Effector memory CD4-positive, alpha-beta T cell (primary cell): ENCODE results near the gene DNAJC5.

Experiments
- DNase-seq, 3 donors: peaks; one replicate each; pipeline ENCODE4 v3.0.0-alpha.2; 2020
- H3K27ac ChIP-seq: 2 replicates; pipeline ENCODE4 v1.7.0; 2013; ENCODE audit warnings: mild to moderate bottlenecking, low read length, moderate library complexity; ENCODE audit not compliant: insufficient read depth, poor library complexity, severe bottlenecking
- H3K27me3 ChIP-seq: replicated peaks from 2 replicates; pipeline ENCODE4 v1.7.0; 2013; ENCODE audit warnings: mild to moderate bottlenecking, low read length; ENCODE audit not compliant: insufficient read depth, control insufficient read depth, poor library complexity, severe bottlenecking
- H3K36me3 ChIP-seq: 2 replicates; pipeline ENCODE4 v1.7.0; 2013; ENCODE audit warnings: mild to moderate bottlenecking, low read length, moderate library complexity; ENCODE audit not compliant: control insufficient read depth, insufficient read depth
- H3K4me1 ChIP-seq: 2 replicates; pipeline ENCODE4 v1.7.0; 2013; ENCODE audit warnings: low read length, mild to moderate bottlenecking; ENCODE audit not compliant: control insufficient read depth, insufficient read depth, poor library complexity, severe bottlenecking
- H3K4me3 ChIP-seq: 2 replicates; pipeline ENCODE4 v1.7.0; 2013; ENCODE audit warnings: low read length, low read depth, mild to moderate bottlenecking; ENCODE audit not compliant: insufficient read depth, poor library complexity, severe bottlenecking
- H3K9me3 ChIP-seq: 2 replicates; pipeline ENCODE4 v1.7.0; 2013; ENCODE audit warnings: mild to moderate bottlenecking, low read length, moderate library complexity; ENCODE audit not compliant: control insufficient read depth

DNAJC5 gene

DNA sequence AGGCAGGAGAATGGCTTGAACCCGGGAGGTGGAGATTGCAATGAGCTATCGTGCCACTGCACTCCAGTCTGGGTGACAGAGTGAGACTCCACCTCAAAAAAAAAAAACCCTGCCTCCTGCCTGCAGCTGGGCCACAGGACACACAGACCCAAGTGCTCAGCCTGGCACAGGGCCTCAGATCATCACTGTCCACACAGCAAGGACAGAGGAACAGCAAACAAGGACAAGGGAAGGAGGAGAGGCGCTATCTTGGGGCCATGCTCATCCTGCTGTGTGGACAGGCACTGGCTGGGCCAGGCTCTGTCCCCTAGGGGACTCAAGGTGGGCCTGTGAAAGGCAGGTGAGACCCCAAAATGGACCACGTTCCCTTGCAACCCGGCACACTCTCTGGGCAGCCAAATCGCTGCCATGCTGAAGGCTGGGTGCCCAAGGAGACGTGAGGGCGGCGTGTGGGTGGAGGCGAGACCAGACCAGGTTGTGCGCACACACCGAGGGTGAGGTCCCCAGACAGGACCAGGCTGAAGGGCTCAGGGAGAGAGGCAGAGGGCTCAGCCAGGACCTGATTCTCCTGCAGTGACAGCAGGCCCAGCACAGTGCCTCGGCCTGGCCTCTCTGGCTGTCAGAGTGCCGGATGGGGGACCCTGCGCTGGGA, 52.2 kb downstream of the DNAJC5 start:
- no peak overlapping the region for H3K27ac ChIP-seq
- DNase-seq, result no peak
- no peaks in the 10 kb centered on the region for H3K9me3 ChIP-seq
- H3K4me1 ChIP-seq, result peaks cover 51% of the 10 kb centered on the region
- no peaks in the 10 kb centered on the region for H3K27me3 ChIP-seq
- no peak overlapping the region for H3K4me3 ChIP-seq
- H3K36me3 ChIP-seq, result peaks cover 27% of the 10 kb centered on the region

DNA sequence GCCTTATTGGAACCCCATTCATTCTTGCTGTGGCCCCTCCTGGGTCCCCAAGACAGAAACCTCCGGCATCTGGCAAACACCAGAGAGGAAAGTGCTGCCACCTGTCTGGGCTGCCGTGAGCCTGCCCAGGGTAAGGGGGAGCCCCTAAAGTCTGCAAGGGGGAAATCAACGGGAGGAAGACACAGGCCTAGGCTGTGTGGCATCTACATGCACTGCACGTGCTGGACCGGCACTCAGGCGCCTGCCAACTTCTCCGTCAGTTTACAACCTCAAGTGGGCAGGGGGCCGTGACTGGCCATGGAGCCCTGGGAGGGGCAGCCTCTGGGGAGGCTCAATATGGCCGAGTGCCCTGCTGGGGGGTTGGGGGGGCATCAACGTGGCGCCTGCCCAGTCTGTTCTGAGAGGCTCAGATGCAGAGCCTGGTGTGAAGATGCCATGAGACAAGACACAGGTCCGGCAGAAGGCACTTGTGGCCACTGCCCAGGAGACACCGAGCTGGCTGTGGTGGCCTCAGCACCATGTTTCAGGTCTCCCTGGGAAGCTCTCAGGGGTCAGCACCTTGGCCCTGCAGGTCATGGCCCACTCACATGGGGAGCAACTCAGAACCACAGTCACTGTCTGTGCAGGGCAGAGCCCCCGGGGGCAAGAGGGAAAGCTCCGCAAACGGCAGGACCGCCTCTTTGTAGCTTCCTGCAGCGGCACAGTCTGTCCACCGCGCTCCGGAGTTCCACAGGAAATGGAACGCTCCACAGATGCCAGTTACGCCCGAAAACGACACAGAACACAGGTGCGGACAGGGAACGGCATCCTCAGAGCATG, 52.9 kb downstream of the DNAJC5 start:
- H3K4me1 ChIP-seq, result peaks cover 48% of the 10 kb centered on the region
- H3K27me3 ChIP-seq, result no peaks in the 10 kb centered on the region
- no peaks in the 10 kb centered on the region for H3K9me3 ChIP-seq
- H3K27ac ChIP-seq, result peak overlapping the region; percentile 75
- H3K4me3 ChIP-seq, result peak overlapping the region; percentile 53
- H3K36me3 ChIP-seq, result peaks cover 27% of the 10 kb centered on the region
- DNase-seq, result no peak

DNA sequence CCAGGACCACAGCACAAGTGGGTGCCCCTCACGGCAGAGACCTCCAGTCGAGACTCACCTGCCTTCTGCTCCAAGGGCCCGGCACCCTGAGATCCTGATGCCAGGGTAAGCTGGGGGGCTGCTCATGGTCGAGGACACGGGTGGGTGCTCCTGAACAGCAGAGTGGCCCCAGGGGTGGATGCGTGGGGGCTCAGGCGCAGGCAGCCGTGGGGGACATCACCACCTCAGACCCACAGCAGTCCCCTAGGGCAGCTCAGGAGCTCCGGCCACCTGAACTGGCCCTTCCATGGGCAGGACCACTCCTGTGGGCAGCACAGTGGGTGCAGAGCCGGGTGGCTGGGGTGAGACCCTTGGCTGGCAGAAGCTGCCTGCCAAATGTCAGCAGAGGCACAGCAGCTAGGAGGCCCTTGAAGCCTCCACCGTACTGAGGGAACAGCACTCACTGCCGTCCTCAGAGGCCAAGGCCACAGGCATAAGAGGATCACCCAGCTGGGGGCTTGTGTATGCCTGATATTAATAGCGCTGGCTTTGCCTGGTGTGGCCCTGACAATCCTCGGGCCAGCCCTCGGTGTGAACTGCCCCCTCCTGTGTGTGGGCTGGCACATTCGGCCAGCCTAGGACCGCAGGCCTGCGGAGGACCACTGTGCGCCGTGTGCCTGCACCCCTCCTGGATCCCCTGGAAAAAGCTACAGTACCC, 55.9 kb downstream of the DNAJC5 start:
- H3K4me1 ChIP-seq, result peaks cover 65% of the 10 kb centered on the region
- H3K36me3 ChIP-seq, result peaks cover 3% of the 10 kb centered on the region
- no peak overlapping the region for H3K4me3 ChIP-seq
- peak overlapping the region; percentile 36 for H3K27ac ChIP-seq
- H3K27me3 ChIP-seq, result no peaks in the 10 kb centered on the region
- no peaks in the 10 kb centered on the region for H3K9me3 ChIP-seq
- no peak for DNase-seq

DNA sequence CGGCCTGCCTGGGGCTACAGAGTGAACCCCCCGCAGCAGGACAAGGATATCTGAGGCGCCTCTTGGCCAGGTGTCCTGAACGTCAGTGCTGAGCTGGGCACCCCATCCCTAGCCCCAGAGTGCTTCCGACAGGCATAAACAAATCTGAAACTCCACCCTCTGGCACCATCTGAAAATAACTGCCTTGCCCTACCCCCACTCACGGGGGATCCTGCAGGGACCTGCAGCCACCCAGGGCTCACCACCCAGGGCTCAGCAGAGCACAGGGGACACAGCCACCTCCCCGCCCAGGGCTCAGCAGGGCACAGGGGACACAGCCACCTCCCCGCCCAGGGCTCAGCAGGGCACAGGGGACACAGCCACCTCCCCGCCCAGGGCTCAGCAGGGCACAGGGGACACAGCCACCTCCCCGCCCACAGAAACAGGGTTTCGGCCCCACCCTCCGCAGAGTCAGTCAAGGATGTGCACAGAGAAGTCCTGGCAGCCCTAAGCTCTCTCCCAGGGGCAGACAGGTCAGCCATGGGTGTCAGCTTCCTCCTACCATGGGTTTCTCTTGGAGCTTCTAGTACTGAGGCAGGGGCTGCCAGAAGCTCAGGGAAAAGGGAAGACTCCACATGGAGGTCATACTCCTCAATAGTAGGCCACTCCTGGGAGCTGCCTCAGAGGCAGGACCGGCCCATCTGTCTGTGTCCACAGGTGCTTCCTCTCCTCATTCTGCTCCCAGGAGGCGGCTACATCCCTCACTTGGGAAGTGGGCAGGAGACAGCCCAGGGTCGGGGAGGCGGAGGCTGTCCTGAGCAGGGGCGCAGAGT, 56.7 kb downstream of the DNAJC5 start:
- no peak for DNase-seq
- Histone ChIP-seq H3K27ac (peak overlapping the region; percentile 36), H3K9me3 (no peaks in the 10 kb centered on the region), H3K4me1 (peaks cover 65% of the 10 kb centered on the region), H3K27me3 (no peaks in the 10 kb centered on the region), H3K4me3 (no peak overlapping the region), H3K36me3 (no peaks in the 10 kb centered on the region)

DNA sequence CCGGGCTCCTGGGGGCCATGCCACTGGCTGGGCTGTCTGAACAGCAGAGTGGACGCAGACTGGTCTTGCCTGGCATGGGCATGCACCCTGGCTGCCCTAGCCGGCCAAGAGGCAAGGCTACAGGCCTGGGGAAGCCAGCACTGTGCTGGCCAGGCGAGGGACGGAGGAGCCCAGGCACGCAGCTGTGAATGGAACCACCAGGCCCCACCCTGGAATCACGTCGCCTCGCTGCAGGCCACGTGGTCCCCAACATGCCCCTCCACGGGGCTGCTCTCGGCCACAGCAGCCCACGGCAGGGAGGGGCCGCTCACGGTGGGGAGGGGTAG, 57.2 kb downstream of the DNAJC5 start:
- Histone ChIP-seq H3K9me3 (no peaks in the 10 kb centered on the region), H3K4me1 (peaks cover 65% of the 10 kb centered on the region)

DNA sequence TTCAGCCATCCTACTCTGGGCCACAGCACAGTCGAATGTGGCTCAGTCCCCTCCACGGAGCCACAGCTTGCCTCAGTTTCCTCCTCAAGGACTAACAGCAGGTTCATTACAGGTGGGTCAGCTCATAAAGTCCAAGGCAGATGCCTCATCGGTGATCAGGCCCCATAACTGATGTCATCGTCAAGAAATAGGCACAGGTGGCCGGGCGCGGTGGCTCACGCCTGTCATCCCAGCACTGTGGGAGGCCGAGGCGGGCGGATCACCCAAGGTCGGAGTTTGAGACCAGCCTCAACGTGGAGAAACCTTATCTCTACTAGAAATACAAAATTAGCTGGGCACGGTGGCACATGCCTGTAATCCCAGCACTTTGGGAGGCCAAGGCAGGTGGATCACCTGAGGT, 57.8 kb downstream of the DNAJC5 start:
- H3K4me3 ChIP-seq, result no peak overlapping the region
- no peaks in the 10 kb centered on the region for H3K36me3 ChIP-seq
- no peak overlapping the region for H3K27ac ChIP-seq
- no peak for DNase-seq
- peaks cover 65% of the 10 kb centered on the region for H3K4me1 ChIP-seq
- no peaks in the 10 kb centered on the region for H3K9me3 ChIP-seq
- no peaks in the 10 kb centered on the region for H3K27me3 ChIP-seq

More for the DNA sequence above, 57.2 kb downstream of the DNAJC5 start:
- no peak overlapping the region for H3K4me3 ChIP-seq
- H3K27me3 ChIP-seq, result no peaks in the 10 kb centered on the region
- H3K27ac ChIP-seq, result no peak overlapping the region
- DNase-seq, result no peak
- H3K36me3 ChIP-seq, result no peaks in the 10 kb centered on the region

DNA sequence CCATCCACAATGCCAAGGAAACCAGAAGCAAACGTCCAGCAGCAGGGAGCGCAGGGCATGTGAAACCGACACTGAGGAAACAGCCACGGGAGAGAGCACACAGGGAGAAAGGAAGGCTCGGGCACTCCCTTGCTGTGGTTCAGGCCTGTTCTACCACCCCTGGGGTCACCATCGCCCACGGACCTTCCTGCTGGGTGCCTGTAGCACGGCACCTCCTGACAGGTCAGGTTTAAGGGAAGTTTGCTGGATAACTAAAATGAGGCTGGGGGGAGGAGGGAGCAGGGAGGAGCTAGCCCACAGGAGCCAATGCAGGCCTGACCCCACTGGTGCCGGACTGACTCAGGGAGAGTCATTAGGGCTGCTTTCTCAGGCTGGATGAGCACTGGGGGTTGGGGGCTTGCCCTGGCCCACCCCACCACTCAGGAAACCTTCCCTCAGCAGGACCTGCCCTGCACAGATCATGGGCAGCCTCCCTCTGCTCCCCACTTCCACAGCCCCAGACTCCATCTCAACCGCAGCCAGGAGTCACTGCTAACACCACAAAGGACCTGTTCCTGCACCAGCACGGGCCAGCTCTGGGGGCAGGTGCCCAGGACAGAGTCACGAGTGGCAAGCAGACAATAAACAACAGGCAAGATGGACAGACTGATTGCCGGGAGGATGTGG, 59.0 kb downstream of the DNAJC5 start:
- Histone ChIP-seq H3K4me3 (no peak overlapping the region), H3K4me1 (peaks cover 59% of the 10 kb centered on the region), H3K36me3 (no peaks in the 10 kb centered on the region), H3K27ac (no peak overlapping the region), H3K9me3 (no peaks in the 10 kb centered on the region), H3K27me3 (no peaks in the 10 kb centered on the region)
- DNase-seq, result no peak

DNA sequence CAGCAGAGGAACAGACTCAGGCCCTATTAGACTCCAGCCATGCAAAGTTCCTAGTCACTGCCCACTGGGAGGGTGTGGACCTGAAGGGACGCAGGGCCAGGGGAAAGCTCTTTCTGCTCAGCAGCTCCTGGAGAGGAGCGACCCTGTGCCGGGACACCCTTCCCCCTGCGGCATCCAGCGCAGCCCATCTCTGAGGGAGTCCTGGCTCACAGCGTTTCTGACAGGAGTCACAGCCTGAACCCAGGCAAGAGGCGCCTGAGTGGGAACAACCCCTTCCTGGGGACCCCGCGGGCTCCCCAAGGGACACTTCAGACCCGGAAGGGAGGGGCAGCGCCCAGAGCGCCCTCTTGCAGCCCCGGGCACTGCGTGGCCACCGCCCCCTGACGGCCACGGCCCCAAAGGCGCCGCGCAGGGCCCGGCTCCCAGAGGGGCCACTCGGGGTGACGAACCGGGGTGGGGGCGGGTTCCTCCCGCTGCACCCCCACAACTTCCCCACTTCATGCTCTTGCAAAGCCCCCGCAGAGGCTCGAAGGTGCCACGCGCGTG, 60.4 kb downstream of the DNAJC5 start:
- no peaks in the 10 kb centered on the region for H3K27me3 ChIP-seq
- peaks cover 50% of the 10 kb centered on the region for H3K4me1 ChIP-seq
- DNase-seq, result peak in 2 of 3 donors; percentile 29
- H3K4me3 ChIP-seq, result peak overlapping the region; percentile 83
- H3K27ac ChIP-seq, result peak overlapping the region; percentile 79
- H3K36me3 ChIP-seq, result peaks cover 10% of the 10 kb centered on the region
- no peaks in the 10 kb centered on the region for H3K9me3 ChIP-seq
